Right ventricle myocardium inferior (tissue), 1 donor: ENCODE results near the gene PBX3. TPM values are rescaled to one million over a fixed set of nuclear protein-coding genes. Genes with fewer than 3 reads are reported as not detected.

ENCODE experiments used
- ATAC-seq: fragments of 200-7000 bp; cut with Tn5 transposase; one replicate; pipeline ENCODE4 v1.9.1; 2020; ENCODE audit warnings: mild to moderate bottlenecking, moderate library complexity
- DNase-seq: peaks from one replicate; pipeline ENCODE4 v3.0.0; 2021; ENCODE audit errors: missing footprints
- intact Hi-C: fragments of 100-400 bp; cut with DNase I; formaldehyde crosslinking; loops from one replicate; pipeline ENCODE4 v1.11.0; 2022
- total RNA-seq: library from RNA; stranded (reverse); fragmentation: NEBNext Ultra II Directional; extraction: Animal tissue kit (Norgen Biotek cat#: 25700); gene quantifications from one replicate; pipeline ENCODE4 v1.2.1, GENCODE V29; 2021
- donor health status: DM: no; HTN: yes; CAD: no; lungs with severe emphysema.

The PBX3 gene
- total RNA-seq, 1 donor from 2014 or later = 49.4 TPM

DNA sequence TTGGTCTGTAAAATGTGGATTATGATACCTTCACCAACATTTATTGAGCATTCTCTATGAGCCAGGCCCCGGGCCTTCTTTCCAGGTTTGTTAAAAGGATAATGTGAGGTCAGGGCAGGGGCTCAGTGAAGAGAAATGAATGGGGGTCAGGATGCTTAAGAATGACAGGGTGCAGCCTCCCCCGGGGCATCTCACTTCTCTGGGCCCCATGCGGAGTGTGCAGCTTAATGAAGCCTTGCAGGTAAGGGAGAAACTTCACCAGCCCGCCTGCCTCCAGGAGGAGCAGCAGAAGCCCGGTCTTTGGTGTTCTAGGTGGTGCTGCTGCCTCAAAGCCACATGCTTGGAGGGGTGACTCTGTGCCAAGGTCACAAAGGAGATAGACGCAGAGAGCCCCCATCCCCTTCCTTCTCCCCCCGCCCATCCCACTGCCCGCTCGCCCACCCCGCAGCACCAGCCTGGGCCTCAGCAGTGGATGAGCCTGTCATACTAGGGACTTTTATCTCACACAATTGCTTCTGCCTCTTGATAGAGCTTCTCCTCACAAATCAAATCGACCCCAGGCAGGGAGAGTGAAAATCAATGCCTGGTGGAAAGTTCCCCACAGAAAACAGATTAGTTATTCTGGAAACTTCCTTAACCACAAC lies 244.8 kb downstream of the PBX3 start:
- peak; percentile 11 for DNase-seq
- intact Hi-C loops = no loop called here

DNA sequence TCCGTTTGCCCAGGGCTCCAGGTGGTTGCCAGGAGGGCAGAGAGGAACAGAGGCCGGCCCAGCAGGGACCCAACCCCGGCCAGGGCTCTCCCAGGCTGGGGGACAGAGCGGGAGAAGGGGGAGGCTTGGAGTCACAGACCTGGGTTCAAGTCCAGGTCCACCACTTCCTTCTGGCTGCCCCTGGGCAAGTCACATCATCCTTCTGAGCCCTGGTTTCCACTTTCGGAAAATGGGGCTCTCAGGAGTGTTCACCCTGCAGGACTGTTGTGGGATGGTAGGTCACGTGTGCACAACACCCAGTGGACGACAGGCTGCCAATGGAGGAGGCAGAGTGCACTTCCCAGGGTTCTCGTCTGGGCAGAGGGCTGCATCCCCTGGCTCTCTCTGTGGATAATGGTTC lies 245.4 kb downstream of the PBX3 start:
- DNase-seq (peak; percentile 28), ATAC-seq (no peak)
- intact Hi-C loops = no loop called here

More for the DNA sequence above, 244.8 kb downstream of the PBX3 start:
- no peak for ATAC-seq

DNA sequence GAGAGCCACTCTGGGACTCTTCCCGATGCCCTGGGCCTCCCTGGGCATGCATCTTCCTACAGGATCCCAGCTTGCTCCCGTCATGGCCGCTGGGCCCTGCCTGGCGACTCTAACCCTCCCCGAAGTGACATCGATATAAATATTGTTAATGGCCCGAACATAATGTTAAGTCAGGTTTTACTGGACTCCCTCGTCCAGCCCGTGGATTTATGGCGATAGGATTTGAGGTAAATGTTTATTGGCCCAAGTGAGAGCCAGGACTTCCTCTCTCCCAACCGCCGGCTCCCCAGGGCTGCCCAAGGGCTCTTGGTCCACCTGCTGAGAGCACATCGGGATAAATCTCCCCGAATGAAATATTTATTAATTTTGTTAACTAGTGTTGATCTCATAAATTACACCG lies 246.3 kb downstream of the PBX3 start:
- intact Hi-C loops = no loop called here
- no peak for ATAC-seq
- peak; percentile 49 for DNase-seq

DNA sequence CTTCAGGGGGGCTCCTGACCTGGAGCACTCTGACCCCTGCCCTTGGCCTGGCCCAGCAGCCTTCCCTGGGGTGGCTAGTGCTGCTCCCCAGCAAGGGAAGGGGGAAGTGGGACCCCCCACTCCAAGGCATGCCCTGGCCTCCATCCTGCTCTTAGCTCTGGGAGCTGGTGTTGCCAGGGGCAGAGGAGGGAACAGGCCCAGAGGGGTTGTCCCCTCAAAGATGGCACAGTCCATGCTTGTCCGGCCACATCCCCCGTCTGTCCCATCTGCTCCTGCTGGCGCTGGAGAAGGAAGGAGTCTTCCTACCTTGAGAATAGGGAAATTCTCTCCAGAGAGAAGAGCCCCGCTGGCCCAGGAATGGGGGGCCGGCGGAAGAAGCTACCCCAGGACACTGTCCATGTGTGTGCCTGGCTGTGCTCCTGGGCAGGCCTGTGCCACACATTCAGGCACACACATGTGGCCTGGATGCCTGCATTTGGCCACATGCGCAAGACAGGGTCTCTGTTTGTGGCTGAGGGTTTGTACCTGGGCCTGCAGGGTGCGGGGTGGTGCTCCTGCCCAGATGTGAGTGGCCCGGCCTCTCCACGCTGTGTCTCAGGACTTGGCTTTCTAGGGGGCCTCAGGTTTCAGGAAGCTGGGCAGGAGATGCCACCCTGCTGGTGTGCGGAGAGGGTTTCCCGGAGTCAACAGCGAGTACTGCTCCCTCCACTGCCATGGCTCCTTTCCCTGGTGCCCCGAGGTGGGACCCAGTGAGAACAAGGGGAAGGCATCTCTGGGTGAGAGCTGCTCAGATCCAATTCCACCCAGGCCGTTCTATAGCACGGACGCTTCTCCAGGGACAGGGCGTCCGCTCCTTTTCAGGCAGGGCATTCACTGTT lies 247.1 kb downstream of the PBX3 start:
- ATAC-seq (no peak), DNase-seq (peak; percentile 20)

DNA sequence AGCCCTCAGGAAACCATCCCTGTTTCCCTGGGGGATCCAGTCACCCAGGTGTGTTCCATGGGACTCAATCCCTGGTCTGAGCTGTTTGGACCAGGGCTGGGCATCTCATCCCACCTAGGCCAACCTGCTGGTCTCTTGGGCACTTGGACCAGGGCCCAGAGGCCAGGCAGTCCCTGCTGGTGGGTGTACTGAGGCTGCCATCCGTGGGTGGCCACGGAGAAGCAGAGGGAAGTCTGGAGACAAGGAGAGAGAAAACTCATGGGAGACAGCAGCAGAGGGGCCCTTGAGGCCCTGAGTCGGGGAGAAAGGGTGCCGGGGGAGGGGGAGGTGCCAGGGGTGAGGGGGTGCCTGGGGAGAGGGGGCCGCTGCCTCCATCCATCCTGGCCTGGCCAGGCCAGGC lies 247.8 kb downstream of the PBX3 start:
- intact Hi-C loops = no loop called here
- peak; percentile 30 for DNase-seq

More for the DNA sequence above, 247.1 kb downstream of the PBX3 start:
- intact Hi-C loops = no loop called here

DNA sequence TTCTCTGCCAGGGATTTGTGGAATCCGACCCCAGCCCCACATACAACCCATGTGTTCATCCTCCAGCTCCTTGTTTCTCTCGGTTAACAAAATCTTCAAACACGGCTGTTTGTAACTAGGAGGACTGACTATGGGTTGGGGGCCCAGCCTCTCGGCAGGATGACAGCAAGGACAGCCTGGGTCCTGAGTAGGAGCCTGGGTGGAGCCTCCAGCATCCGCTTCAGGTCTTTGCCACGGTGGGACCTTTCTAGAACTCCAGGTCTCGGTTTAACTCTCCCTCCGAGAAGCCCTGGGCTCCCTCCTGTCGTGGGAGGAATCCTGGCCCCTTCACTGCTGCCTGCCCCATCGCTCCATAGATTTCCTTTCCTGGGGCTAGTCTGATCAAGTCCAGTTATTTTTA lies 248.5 kb downstream of the PBX3 start:
- intact Hi-C loops = no loop called here
- DNase-seq (no peak), ATAC-seq (no peak)

More for the DNA sequence above, 247.8 kb downstream of the PBX3 start:
- no peak for ATAC-seq

DNA sequence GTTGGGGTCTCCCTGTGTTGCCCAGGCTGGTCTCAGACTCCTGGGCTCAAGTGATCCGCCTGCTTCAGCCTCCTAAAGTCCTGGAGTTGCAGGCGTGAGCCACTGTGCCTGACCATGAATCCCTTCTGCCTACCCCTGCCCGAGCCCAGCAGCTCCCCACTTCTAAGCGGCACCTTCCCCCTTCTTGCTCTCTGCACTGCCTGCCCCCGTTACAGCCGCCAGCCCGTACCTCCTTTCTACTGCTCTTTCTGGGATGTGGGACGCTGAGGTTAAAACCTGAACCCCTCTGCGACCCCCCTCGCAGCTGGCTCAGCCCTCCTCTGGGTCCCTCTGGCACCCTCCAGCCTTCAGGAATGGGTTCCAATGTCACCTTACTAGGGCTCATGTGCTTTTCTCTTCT lies 249.6 kb downstream of the PBX3 start:
- peak; percentile 20 for DNase-seq

DNA sequence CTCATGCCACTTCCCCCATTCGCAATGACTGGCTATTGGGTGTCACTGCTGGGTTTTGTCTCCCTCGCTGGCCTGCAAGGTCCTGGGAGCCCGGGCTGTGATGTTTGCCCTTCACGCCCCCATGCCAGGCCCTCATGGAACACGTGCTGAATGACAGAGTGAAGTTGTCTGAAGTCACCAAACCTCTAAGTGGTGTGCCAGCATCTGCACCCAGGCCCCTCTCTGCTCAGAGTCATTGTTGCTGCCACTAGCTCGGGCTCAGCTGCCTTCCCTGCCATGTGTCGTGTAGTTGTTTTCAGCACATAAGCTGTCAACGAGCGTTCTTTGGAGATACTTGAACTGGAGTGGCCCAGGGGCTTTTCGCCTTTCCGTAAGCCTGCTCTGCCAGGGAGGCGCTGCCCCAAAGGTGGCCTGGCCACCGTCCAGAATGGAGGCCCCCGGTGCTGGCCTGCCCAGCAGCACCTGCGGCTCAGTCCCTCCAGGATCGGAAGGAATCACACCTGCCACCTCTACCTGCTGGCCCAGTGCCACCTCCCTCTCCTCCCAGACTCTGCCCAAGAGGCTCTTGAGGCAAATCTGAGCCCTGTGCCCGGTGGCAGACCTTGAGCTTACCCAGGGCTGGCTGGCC lies 250.1 kb downstream of the PBX3 start:
- DNase-seq = peak; percentile 37
- intact Hi-C loops = no loop called here

More for the DNA sequence above, 249.6 kb downstream of the PBX3 start:
- ATAC-seq = no peak
- intact Hi-C loops = no loop called here

DNA sequence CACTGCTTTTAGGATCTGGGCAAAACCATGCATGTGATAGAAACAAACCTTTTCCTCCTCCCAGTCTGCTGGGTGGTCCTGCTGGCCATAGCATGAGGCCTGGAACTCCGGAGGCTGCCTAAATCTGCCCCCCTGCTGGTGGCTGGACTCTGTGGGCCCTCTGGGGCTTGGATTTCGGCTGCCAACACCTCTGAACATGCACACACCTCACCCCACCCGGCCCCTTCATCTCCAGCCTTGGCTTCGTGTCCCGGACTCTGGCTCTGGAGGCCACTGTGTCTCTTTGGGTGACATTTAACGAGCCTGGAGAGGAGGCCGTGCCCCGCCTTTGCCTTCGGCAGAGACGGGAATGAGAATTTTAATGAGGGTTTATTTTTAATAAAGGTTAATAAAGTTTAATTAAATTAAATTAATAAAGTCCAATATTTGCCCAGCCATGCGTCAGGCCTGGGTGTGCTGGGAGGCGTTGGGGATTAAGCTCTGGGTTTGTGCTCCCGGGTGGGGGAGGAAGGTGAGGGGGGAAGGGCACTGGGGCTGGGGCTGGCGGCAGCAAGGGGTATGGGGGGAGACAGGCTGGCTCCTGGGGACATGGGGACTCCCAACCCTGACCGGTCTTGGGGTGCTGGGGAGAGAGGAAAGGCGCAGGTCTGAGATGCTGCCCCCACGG lies 251.8 kb downstream of the PBX3 start:
- ATAC-seq (no peak), DNase-seq (no peak)
- intact Hi-C loops = no loop called here

More for the DNA sequence above, 250.1 kb downstream of the PBX3 start:
- ATAC-seq = no peak

DNA sequence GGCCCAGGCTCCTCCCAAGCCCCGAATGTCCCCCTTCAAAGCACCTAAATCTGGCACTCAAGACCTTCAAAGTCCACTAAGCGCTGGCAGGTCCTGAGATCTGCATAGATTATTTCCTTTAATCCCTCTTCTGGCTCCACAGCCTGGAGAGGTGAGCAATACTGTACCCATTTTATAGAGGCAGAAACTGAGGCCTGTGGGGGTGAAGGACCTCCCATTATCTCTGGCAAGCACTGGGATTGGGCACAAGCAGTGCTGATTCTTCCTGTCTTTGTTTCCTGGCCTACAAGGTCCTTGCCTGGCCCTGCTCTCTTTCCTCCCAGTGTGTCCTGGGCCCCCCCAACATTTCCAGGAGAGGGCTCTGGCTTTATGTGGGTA lies 252.3 kb downstream of the PBX3 start:
- DNase-seq (no peak), ATAC-seq (no peak)
- intact Hi-C loops = no loop called here

DNA sequence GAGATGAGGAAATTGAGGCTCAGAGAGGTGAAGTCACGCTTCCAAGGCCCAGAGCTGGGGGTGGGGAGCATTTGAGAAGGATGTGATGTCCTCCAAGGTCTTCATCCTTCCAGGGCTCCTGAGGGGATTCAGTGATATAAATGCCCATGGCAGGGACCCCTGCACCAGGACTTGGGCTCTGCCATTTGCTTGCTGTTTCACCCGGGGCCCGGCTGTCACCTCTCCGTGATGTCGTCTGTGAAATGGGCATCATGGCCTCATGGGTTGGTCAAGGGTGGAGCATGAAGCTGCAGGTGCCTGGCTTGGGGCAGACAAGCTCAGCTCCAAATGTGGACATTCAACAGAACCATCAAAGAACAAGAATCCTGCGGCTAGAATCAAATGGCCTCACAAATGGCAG lies 253.1 kb downstream of the PBX3 start:
- peak; percentile 1 for DNase-seq
- intact Hi-C loops = no loop called here
- no peak for ATAC-seq

DNA sequence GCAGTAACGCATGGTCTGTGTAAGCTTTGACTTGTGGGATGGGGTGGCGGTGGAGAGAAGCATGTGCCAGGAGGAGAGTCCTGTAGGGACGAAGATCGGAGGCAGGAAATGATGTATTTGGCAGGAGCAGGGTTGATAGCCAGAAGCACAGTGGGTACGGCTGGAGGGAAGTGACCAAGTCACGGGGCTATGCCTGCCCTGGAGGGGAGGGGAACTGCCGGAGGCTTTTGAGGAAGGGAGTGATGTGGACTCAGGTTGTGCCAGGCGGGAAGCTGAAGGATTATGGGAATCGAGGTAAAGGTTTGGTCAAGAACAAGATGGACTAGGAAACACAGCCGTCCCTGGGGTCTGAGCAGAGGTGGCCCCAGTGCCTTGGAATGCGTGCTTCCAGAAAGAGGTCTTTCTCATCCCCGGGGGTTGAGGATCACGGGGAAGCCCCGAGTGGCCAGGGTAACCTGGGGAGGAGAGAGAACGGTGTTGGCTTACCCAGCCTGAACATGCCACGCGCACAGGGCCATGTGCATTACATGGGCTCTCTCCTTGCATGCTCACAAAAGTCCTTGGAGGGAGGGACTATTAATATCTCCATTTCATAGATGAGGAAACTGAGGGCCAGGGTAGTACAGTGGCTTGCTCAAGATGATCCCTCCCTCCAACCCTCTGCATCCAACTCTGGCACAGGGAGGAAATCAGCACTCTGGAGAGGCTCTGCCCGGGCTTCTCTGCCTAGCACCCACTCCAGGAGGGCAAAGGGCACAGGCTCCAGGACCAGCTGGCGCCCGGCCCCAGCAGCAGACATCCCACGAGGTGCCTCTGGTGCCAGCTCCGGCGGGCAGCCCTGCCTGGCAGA lies 253.8 kb downstream of the PBX3 start:
- no peak for ATAC-seq
- peak; percentile 61 for DNase-seq
- intact Hi-C loops = no loop called here

DNA sequence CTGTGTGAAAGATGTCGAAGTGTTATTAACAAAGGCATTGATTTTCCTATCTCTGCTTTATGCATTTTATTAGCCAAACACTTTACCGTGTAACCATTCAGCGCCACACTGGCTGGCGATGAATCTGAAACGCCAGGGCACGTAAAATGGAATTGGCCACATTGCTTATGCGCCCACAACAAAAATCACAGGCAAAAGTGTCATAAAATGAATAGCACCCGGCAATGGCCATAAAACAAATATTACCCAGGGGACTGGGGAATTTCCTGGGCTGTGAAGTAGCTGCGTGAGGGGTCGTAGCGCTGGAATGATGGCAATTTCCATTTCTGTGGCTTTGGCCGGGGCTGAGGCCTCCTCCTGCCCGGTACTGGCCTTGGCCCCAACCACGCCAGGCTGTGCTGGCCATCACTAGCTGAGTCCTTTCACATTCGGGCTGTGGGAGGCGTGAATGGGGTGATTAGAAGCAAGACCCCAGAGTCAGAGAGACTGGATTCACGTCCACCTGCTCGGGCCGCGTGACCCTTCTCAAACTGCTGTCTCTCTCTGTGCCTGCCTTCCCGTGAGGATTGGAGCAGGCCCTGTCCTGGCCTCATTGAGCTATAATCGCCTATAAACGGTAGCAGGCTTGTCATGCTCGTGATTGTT lies 254.5 kb downstream of the PBX3 start:
- intact Hi-C loops = no loop called here
- ATAC-seq (no peak), DNase-seq (peak; percentile 46)

DNA sequence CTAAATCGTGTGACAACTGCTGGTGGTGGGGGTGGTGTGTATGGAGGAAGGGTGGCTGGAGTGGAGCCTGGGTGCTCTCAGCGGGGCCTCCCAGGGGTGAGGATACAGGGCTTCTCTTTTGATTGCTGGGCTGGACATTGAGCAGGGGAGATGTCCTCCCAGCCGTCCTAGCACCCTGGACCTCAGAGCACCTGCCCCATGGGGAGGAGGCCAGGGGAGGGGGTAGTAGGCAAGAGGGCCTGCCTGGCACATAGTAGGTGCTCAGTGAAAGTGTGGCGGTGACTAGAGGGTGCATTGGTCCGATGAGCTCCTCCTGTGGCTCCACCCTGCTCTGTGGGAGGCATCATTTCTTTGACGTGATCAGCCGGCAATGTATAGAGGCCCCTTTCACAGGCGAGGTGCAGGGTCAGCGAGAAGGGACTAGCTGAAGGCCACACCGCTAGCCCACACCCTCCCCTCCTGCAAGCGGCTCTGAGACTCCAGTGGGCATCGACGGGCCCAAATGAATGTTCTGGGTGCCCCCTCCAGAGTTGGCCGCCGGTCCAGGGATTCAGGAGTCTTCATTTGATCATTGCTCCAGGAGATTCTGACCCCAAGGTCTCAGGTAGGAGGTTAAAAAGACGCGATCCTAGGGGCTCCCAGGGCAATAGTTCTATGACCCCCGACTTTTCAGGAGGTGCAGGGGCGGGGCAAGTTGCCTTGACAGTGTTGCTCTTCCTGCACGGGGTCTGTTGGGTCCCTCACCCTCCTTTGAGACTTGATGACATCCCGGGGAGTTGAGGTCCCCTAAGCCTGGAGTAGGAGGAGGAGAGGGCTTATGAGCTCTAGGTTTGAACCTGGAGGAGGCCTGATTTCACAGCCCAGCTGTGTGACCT lies 255.5 kb downstream of the PBX3 start:
- ATAC-seq (no peak), DNase-seq (peak; percentile 26)
- intact Hi-C loops = no loop called here

DNA sequence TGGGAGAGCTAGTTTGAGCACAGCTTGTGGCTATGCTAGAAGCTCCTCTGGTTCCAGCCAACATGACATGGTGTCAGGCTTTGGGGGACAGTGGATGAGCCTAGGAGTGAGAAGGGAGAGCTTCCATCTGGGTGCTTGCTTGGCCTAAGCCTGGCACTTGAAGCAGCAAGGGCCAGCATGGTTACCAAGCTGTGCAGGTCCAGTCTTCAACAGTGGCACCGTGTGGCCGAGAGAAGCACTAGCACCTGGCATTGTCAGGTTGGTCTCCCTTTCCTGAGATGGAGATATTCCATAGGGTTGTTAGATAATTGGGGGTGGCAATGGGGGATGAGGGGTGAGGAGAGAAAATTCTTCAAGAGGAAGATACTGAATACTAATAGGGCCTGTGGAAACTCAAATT lies 261.9 kb downstream of the PBX3 start:
- intact Hi-C loops = no loop called here
- ATAC-seq = no peak
- DNase-seq = no peak

DNA sequence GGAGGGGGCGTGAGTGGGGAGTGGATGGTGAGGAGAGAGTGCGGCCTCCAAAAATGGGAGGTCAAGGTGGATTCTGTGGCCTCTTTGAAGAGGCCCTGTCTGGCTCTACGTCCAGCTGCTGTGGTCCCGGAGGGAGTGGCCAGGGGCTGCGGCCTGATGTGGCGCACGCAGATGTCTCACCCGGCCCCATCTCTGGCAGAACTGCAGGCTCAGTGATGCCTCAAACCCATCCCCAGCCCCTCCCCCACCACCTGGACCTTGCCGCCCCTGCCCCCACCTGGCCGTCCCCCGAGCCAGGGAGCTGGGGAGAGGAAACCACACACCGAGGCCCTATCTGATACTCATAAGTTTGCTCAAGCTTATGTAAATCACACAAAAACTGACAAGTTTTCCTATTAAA lies 267.6 kb downstream of the PBX3 start:
- DNase-seq (peak; percentile 51), ATAC-seq (no peak)
- intact Hi-C loops = no loop called here

DNA sequence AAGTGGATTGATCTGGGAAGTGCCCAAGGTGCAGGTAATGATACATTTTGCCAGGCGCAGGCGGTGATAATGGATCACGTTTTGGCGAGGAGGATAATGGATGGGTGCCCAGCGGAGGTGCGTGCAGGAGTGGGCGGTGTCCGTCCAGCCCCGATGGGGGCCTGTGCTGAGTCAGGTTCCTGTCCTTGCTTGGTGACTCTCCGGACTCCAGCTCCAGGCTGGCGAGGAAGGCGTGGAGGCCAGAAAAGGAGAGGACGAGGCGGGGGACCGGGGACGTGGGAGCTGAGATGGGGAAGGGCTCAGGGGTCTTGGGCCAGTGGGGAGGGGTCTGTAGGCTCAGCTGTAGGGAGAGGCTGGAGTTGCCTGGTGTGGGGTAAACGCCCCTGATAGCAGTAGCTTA lies 268.3 kb downstream of the PBX3 start:
- ATAC-seq = no peak
- DNase-seq = no peak
- intact Hi-C loops = no loop called here
